PC-3 (cell line): ENCODE data around the gene FIBCD1.

Experiments used
- EZH2 ChIP-seq: fragments of 300-600 bp; sonication (generic); IDR thresholded peaks from one replicate; pipeline ENCODE4 v1.6.1; 2017; ENCODE audit warnings: antibody characterized with exemption, mild to moderate bottlenecking, low read length; ENCODE audit not compliant: unreplicated experiment
- EZH2phosphoT487 ChIP-seq: fragments of 300-600 bp; sonication (generic); IDR thresholded peaks from 2 replicates; pipeline ENCODE4 v1.6.1; 2018; ENCODE audit warnings: mild to moderate bottlenecking, antibody characterized with exemption, low read length, borderline replicate concordance
- TF ChIP-seq, protein P1 (sequence below): fragments of 300-600 bp; sonication (generic); conservative IDR thresholded peaks from 2 replicates; pipeline ENCODE4 v1.5.1; 2017; ENCODE audit warnings: antibody characterized with exemption, low read depth, mild to moderate bottlenecking, low read length

DNA sequence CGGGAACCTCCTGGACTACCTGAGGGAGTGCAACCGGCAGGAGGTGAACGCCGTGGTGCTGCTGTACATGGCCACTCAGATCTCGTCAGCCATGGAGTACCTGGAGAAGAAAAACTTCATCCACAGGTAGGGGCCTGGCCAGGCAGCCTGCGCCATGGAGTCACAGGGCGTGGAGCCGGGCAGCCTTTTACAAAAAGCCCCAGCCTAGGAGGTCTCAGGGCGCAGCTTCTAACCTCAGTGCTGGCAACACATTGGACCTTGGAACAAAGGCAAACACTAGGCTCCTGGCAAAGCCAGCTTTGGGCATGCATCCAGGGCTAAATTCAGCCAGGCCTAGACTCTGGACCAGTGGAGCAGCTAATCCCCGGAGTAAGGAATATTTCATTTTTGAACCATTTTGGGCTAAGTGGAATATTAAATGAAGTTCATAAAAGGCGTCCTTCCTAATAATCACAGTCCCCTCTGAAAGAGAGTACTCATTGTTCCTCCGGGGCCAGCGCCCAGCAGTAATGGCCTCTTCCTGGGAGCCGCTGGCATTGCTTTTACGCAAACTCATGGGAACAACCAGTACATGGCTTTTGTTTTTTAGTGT, 66.0 kb downstream of the FIBCD1 start:
- TF ChIP-seq, protein P1, sequence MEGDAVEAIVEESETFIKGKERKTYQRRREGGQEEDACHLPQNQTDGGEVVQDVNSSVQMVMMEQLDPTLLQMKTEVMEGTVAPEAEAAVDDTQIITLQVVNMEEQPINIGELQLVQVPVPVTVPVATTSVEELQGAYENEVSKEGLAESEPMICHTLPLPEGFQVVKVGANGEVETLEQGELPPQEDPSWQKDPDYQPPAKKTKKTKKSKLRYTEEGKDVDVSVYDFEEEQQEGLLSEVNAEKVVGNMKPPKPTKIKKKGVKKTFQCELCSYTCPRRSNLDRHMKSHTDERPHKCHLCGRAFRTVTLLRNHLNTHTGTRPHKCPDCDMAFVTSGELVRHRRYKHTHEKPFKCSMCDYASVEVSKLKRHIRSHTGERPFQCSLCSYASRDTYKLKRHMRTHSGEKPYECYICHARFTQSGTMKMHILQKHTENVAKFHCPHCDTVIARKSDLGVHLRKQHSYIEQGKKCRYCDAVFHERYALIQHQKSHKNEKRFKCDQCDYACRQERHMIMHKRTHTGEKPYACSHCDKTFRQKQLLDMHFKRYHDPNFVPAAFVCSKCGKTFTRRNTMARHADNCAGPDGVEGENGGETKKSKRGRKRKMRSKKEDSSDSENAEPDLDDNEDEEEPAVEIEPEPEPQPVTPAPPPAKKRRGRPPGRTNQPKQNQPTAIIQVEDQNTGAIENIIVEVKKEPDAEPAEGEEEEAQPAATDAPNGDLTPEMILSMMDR, result no peak
- TF ChIP-seq EZH2 (no peak), EZH2phosphoT487 (no peak)
